Neural cell (in vitro differentiated cells): ENCODE measurements around the gene TRPM3. TPM values are rescaled to one million over a fixed set of nuclear protein-coding genes. Genes with fewer than 3 reads are reported as not detected.

Experiments
- H2AFZ ChIP-seq: fragments of 200-600, 300-800 bp; sonication (generic), shearing (Covaris generic); 2 replicates; pipeline ENCODE4 v1.6.0; 2014; ENCODE audit warnings: low read depth, mild to moderate bottlenecking, antibody characterized with exemption, low read length, moderate library complexity
- H3F3A ChIP-seq: fragments of 200-600 bp; shearing (Covaris generic); 2 replicates; pipeline ENCODE4 v1.6.1; 2016; ENCODE audit warnings: mild to moderate bottlenecking, moderate library complexity, mixed read lengths, antibody characterized with exemption, low read length; ENCODE audit not compliant: insufficient read depth, poor library complexity, severe bottlenecking
- H3K27ac ChIP-seq: fragments of 200-600, 300-800 bp; sonication (generic), shearing (Covaris generic); 2 replicates; pipeline ENCODE4 v1.5.1; 2014; ENCODE audit warnings: mild to moderate bottlenecking, low read length, moderate library complexity
- H3K27me3 ChIP-seq: fragments of 300-800, 200-600 bp; sonication (generic), shearing (Covaris generic); 2 replicates; pipeline ENCODE4 v1.6.0; 2014; ENCODE audit warnings: mild to moderate bottlenecking, low read depth, low read length, moderate library complexity; ENCODE audit not compliant: insufficient read depth
- H3K36me3 ChIP-seq: fragments of 300-800, 200-600 bp; sonication (generic), shearing (Covaris generic); 2 replicates; pipeline ENCODE4 v1.5.1; 2014; ENCODE audit warnings: mild to moderate bottlenecking, antibody characterized with exemption, low read length, moderate library complexity; ENCODE audit not compliant: insufficient read depth
- H3K4me2 ChIP-seq: fragments of 300-800, 200-600 bp; sonication (generic), shearing (Covaris generic); 2 replicates; pipeline ENCODE4 v1.6.0; 2014; ENCODE audit warnings: mild to moderate bottlenecking, low read length
- H3K4me3 ChIP-seq: fragments of 300-800, 200-600 bp; sonication (generic), shearing (Covaris generic); 2 replicates; pipeline ENCODE4 v1.5.1; 2014; ENCODE audit warnings: mild to moderate bottlenecking, low read length, moderate library complexity
- H3K79me2 ChIP-seq: fragments of 200-600 bp; shearing (Covaris generic); replicated peaks from 2 replicates; pipeline ENCODE4 v1.6.0; 2014; ENCODE audit warnings: mild to moderate bottlenecking, low read length, moderate library complexity; ENCODE audit not compliant: insufficient read depth
- H3K9ac ChIP-seq: fragments of 300-800, 200-600 bp; sonication (generic), shearing (Covaris generic); 2 replicates; pipeline ENCODE4 v1.6.1; 2016; ENCODE audit warnings: mild to moderate bottlenecking, low read length, mixed read lengths
- H3K9me2 ChIP-seq: fragments of 200-600 bp; shearing (Covaris generic); 2 replicates; pipeline ENCODE4 v1.6.1; 2016; ENCODE audit warnings: mild to moderate bottlenecking, low read length, mixed read lengths; ENCODE audit not compliant: insufficient read depth
- H3K9me3 ChIP-seq: fragments of 200-600, 300-800 bp; sonication (generic), shearing (Covaris generic); 2 replicates; pipeline ENCODE4 v1.6.1; 2016; ENCODE audit warnings: mild to moderate bottlenecking, mixed run types, low read length, moderate library complexity, mixed read lengths
- H4K20me1 ChIP-seq: fragments of 200-600 bp; shearing (Covaris generic); 2 replicates; pipeline ENCODE4 v1.6.1; 2016; ENCODE audit warnings: mild to moderate bottlenecking, mixed run types; ENCODE audit not compliant: insufficient read depth
- EP300 ChIP-seq: fragments of 450-650 bp; conservative IDR thresholded peaks from 2 replicates; pipeline ENCODE4 v1.6.1; 2014; ENCODE audit warnings: antibody characterized with exemption, mild to moderate bottlenecking, moderate library complexity; ENCODE audit not compliant: poor library complexity, severe bottlenecking
- EZH2 ChIP-seq: fragments of 200-600, 300-800 bp; shearing (Covaris generic), sonication (generic); IDR thresholded peaks from 2 replicates; pipeline ENCODE4 v1.6.1; 2014; ENCODE audit warnings: antibody characterized with exemption, low read length, borderline replicate concordance, mild to moderate bottlenecking; ENCODE audit not compliant: insufficient read depth, poor library complexity, severe bottlenecking
- MXI1 ChIP-seq: fragments of 450-650 bp; conservative IDR thresholded peaks from 2 replicates; pipeline ENCODE4 v1.6.1; 2014; ENCODE audit warnings: antibody characterized with exemption, mild to moderate bottlenecking; ENCODE audit not compliant: poor library complexity, severe bottlenecking
- POLR2AphosphoS5 ChIP-seq: IDR thresholded peaks from 2 replicates; pipeline ENCODE4 v1.6.1; 2012
- RAD21 ChIP-seq: fragments of 450-650 bp; conservative IDR thresholded peaks from 2 replicates; pipeline ENCODE4 v1.6.1; 2014; ENCODE audit warnings: antibody characterized with exemption, mild to moderate bottlenecking, moderate library complexity
- SMC3 ChIP-seq: fragments of 450-650 bp; conservative IDR thresholded peaks from 2 replicates; pipeline ENCODE4 v1.6.1; 2014; ENCODE audit warnings: antibody characterized with exemption, mild to moderate bottlenecking, moderate library complexity; ENCODE audit not compliant: poor library complexity
- TAF1 ChIP-seq: IDR thresholded peaks from 2 replicates; pipeline ENCODE4 v1.6.1; 2012; ENCODE audit warnings: low read depth
- polyA plus RNA-seq: library from polyadenylated mRNA; depleted of rRNA; stranded (reverse); fragments of >200 nt; gene quantifications from 2 replicates; pipeline ENCODE4 v1.2.3, GENCODE V29; 2014
- TF ChIP-seq, protein P1 (sequence below): IDR thresholded peaks from 2 replicates; pipeline ENCODE4 v1.6.1; 2012; ENCODE audit warnings: borderline replicate concordance
- TF ChIP-seq, protein P2 (sequence below): fragments of 450-650 bp; IDR thresholded peaks from 2 replicates; pipeline ENCODE4 v1.5.1; 2014; ENCODE audit warnings: antibody characterized with exemption, mild to moderate bottlenecking, moderate library complexity; ENCODE audit not compliant: poor library complexity, severe bottlenecking

Gene TRPM3
- polyA plus RNA-seq, 1 donor from 2014 or later = 1.3 TPM

DNA sequence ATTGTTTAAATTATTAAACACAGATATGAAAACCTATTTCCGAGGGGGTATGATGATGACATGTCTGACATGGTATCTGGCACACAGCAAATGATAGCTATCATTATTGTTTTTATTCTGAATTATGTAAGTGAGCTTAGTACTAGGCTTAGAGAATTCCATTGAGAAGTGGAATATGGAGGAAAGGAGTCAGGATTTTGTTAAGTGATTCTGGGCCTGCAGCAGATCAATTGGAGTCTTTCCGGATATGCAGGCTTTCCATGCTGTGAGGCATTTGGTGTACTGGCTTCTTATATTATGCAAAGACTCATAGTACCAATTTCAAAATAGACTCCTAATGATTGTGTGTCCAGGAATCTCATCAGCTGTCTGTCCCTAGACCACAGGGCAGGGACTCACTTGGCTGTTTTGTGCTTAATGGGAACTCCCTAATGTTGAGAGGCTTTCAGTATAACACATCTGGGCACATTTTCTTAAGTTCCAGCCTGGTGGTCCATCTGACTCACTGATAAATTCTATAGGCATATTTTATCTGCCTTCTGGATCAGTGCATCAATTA, 527.0 kb downstream of the TRPM3 start:
- H3K27ac ChIP-seq = peak overlapping the region; percentile 71
- no peak overlapping the region for H3K9ac ChIP-seq
- peak overlapping the region; percentile 44 for H3K4me2 ChIP-seq
- H3K4me3 ChIP-seq = peak overlapping the region; percentile 43
- TF ChIP-seq EP300 (no peak), POLR2AphosphoS5 (no peak)
- TF ChIP-seq, protein P1, sequence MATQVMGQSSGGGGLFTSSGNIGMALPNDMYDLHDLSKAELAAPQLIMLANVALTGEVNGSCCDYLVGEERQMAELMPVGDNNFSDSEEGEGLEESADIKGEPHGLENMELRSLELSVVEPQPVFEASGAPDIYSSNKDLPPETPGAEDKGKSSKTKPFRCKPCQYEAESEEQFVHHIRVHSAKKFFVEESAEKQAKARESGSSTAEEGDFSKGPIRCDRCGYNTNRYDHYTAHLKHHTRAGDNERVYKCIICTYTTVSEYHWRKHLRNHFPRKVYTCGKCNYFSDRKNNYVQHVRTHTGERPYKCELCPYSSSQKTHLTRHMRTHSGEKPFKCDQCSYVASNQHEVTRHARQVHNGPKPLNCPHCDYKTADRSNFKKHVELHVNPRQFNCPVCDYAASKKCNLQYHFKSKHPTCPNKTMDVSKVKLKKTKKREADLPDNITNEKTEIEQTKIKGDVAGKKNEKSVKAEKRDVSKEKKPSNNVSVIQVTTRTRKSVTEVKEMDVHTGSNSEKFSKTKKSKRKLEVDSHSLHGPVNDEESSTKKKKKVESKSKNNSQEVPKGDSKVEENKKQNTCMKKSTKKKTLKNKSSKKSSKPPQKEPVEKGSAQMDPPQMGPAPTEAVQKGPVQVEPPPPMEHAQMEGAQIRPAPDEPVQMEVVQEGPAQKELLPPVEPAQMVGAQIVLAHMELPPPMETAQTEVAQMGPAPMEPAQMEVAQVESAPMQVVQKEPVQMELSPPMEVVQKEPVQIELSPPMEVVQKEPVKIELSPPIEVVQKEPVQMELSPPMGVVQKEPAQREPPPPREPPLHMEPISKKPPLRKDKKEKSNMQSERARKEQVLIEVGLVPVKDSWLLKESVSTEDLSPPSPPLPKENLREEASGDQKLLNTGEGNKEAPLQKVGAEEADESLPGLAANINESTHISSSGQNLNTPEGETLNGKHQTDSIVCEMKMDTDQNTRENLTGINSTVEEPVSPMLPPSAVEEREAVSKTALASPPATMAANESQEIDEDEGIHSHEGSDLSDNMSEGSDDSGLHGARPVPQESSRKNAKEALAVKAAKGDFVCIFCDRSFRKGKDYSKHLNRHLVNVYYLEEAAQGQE = peak; percentile 65
- no peaks in the 10 kb centered on the region for H4K20me1 ChIP-seq
- H3K79me2 ChIP-seq = no peaks in the 10 kb centered on the region
- H3K27me3 ChIP-seq = no peaks in the 10 kb centered on the region
- no peaks in the 10 kb centered on the region for H3K9me3 ChIP-seq
- no peaks in the 10 kb centered on the region for H3K36me3 ChIP-seq
- H2AFZ ChIP-seq = no peak overlapping the region
- H3K9me2 ChIP-seq = no peaks in the 10 kb centered on the region
- H3F3A ChIP-seq = no peaks in the 10 kb centered on the region

DNA sequence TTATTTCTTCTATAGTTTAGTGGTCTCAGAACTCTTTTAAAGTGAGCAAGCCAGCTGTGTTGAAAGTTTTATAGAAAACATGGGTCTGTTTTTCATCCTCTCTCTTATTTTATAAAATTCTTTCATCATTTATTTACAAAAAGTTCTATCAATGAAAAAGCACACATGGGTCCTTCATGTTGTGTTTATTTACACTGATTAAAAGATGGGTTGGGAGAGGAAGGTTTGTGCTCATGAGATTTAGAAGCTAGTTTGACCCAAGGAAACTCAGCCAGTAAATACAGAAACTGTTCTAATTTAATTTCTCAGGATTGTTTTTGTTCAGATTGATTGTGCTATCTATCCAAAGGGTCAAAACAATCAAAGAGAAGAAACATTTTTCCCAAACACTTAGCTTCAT, 528.2 kb downstream of the TRPM3 start:
- Histone ChIP-seq H3K9ac (no peak overlapping the region), H3K4me3 (no peak overlapping the region), H3K79me2 (no peaks in the 10 kb centered on the region), H3F3A (no peaks in the 10 kb centered on the region), H3K36me3 (no peaks in the 10 kb centered on the region), H3K9me3 (no peaks in the 10 kb centered on the region), H4K20me1 (no peaks in the 10 kb centered on the region), H3K27me3 (no peaks in the 10 kb centered on the region), H2AFZ (no peak overlapping the region), H3K9me2 (no peaks in the 10 kb centered on the region), H3K27ac (no peak overlapping the region), H3K4me2 (no peak overlapping the region)
- TF ChIP-seq, protein P1 = no peak
- no peak for TF ChIP-seq EZH2
- no peak for TF ChIP-seq RAD21
- no peak for TF ChIP-seq POLR2AphosphoS5
- no peak for TF ChIP-seq EP300
- TF ChIP-seq, protein P2, sequence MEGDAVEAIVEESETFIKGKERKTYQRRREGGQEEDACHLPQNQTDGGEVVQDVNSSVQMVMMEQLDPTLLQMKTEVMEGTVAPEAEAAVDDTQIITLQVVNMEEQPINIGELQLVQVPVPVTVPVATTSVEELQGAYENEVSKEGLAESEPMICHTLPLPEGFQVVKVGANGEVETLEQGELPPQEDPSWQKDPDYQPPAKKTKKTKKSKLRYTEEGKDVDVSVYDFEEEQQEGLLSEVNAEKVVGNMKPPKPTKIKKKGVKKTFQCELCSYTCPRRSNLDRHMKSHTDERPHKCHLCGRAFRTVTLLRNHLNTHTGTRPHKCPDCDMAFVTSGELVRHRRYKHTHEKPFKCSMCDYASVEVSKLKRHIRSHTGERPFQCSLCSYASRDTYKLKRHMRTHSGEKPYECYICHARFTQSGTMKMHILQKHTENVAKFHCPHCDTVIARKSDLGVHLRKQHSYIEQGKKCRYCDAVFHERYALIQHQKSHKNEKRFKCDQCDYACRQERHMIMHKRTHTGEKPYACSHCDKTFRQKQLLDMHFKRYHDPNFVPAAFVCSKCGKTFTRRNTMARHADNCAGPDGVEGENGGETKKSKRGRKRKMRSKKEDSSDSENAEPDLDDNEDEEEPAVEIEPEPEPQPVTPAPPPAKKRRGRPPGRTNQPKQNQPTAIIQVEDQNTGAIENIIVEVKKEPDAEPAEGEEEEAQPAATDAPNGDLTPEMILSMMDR = no peak
- TF ChIP-seq TAF1 = no peak
- no peak for TF ChIP-seq MXI1
- no peak for TF ChIP-seq SMC3
